ENCODE measurements around the gene VSIG8.

GRCh38 chr1:159847231-159847630 is 15.2 kb downstream of the VSIG8 start:
- TF ChIP-seq ZNF274 (IDR thresholded peaks at IDR 0.05; ENCODE audit: low read depth, low read length) (no peak), SUZ12 (IDR thresholded peaks at IDR 0.05; ENCODE audit: extremely low read depth, insufficient read depth, insufficient read length) (no peak), YY1 (IDR thresholded peaks at IDR 0.05; ENCODE audit: insufficient read depth, insufficient read length) (no peak)
